GM19468 (cell line): ENCODE results near the gene TAS1R2.

Experiments
- ATAC-seq: cut with Tn5 transposase; IDR thresholded peaks from one replicate; pipeline ENCODE4 v1.9.1; 2021; ENCODE audit warnings: mild to moderate bottlenecking, moderate library complexity, moderate number of reproducible peaks; ENCODE audit not compliant: unreplicated experiment; ENCODE audit errors: extremely low read depth

The TAS1R2 gene

DNA sequence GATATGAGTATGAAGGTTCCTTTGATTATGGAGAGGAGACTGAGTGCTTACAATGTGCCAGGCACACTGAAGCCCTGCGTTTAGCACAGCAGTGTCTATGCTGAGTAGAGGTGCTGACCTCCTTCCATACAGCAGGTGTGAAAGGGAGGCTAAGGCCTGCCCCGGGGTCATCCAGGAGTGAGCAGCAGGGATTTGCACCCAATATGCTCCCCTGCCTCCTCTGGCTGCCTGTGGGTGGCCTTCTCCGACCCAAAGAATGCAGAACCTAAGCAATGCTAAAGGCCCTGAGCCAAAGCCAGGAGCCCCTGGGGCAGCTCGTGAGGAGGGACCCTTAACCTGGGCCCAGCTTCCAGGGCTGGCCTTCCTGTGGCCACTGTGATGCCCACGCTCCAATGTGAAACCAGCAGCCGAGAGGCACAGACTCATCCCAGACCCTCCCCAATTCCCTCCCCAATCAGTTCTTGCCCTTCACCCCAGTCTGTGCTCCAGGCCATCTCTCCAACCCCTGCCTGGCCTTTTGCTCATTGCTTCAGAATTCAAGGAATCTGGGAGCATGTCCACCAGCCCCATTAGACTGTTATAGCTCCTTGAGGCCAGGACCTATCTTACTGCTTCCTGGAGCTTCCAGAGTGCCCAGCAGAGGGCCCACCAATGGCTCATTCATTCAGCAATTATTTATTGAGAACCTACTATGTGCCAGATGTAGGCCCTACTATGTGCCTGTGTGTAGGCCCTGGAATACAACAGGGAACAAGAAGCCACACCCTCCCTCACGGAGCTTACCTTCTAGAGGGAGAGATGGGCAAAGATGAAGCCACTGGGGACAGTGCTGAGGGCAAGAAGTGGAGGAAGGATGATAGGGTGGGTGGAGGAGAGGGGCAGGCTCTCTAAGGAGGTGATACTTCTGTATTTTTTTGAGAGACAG, 53.3 kb downstream of the TAS1R2 start:
- ATAC-seq, result no peak

DNA sequence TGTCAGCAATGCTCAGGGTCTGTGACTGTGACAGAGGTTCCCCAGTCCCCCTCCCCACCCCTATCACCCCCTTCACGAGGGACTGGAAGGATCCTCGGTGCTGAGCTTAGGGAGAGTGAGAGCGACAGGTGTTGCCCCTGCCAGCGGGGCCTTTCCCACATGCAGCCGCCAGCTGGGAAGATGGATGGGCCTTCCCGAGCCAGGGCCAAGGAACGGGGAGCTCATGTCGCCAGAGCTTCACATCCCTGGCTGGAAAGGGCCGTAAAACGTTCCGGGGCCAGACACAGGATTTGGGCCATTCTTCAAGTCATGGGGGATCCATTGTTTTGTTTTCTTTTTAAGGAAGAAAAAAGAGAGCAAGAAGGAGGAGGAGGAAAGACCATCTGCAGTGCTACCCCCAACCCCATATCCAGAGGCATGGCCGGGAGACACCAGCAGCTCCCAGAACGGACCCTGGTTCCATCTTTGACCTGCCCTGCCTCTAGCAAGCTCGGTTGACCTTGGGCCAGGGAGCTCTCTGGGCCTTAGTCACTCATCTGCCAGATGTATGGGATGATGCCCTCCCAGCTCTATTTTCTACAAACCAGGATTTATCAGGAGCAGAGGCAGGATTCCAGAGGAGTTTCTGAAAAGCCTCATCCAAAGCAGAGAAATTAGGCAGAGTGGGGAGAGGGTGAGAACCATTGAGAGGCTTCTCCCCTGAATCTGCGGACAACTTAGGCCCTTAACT, 54.1 kb downstream of the TAS1R2 start:
- ATAC-seq, result no peak

DNA sequence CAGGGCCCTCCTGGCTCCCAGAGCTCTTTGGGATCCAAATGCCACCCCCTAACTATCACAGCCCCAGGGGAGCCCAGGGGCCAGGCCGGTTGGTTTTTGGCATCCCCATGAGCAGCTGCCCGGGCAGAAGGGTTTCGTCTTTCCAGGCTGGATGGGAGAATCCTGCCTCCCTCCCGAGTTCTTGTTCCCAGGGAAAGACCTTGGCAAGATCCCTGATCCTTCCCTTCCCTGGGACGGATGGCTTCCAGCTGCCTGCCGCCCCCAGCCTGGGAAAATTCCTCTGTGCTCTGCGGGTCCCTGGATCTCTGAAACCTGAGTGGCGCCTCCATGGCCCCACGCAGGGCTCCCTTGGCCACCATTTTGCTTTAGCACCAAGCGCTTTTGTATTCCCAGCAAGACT, 55.6 kb downstream of the TAS1R2 start:
- no peak for ATAC-seq

DNA sequence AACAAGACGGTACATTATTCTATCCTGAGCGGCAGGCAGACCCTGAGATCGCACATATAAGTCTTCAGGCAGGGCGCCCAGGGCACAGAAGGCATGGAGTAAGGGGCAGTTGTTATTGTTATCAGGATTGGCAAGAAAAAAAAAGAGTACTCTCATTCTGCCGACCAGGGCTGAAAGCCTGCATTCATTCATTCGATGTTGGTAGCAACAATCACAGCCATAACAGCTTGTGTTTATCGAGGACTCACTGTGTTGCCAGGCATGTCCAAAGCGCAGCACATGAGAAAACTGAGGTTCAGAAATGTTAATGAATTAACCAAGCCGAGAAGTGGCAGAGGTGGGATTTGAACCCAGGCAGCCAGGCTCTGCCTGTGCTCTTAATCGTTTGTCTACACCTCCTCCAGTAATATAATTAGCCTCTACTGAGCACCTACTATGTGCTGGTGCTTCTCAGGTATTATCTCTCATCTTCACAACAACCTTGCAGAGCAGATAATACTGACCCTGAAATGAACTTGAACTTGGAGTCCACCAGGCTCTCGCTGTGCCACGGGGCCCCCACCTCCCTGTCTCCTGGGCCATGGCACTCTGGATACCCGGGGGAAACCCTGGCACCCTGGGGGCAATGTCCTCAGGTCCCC, 56.2 kb downstream of the TAS1R2 start:
- ATAC-seq, result no peak

DNA sequence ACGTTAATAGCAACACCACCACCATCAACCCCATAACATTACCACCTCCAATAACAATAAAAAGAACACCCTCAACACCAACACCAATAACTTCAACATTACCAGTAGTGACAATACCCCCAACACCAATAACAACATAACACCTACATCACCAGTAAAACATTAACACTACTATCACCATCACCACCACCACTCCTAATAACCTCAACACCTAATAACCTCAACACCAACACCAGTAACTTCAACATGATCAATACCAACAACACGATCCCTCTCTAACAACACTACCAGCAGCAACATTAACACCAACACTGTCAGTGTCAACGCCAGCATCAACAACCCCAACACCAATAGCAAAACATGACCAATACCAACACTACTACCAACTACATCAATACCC, 57.2 kb downstream of the TAS1R2 start:
- ATAC-seq, result no peak

DNA sequence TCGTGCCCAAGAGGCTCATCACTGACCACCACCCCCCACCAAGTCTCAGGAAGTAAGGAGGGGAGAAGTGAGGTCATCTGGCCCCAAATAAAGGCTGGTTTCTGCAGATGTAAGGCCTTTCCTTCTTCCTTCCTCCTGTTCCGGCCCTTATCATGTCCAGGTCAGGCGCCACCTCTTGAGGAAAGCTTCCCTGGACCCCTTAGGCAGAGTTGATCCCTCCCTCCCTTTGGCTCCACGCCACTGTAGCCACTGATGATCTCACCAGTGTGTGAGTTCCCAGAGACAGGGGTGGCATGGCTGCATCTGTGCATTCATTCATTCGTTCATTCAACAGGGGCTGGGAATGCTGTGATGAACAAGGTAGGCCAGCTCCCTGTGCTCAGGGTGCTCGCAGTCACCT, 59.2 kb downstream of the TAS1R2 start:
- ATAC-seq, result no peak

DNA sequence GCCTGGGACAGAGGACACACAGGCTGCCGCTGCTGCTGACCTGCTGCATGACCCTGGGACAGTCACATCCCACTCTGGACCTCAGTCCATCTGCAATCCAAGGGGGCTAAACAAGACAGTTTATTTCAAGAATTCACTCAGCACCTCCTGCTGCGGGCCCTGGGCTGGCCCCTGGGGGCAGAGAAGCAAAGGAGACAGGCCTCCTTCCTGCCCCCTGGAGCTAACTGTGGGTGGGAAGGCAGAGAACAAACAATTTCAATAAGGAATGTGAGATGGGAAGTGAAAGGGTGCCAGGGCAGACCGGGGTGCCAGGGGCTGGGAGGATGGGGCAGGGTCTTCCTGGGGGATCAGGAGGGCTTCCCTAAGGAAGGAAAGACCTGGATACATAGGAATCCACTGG, 60.0 kb downstream of the TAS1R2 start:
- ATAC-seq, result no peak

DNA sequence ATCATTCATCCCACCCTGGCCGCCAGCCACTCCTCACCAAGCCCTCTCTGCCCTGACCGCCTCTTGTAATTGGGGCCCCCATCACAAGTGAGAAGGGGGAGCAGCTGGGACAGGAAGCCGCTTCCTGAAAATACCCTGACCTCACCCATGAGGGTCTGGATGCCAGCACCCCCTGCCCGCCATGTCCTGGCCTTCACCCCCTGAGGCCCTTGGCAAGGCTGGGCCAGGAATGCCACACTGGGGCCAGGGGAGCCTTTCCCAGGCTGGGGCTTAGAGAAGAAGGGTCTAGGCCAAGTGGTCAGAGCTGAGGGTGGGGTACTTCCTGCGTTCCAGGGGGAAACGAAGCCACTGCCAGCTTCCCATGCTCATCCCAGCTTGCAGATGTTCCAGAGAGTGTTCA, 60.5 kb downstream of the TAS1R2 start:
- ATAC-seq, result no peak

DNA sequence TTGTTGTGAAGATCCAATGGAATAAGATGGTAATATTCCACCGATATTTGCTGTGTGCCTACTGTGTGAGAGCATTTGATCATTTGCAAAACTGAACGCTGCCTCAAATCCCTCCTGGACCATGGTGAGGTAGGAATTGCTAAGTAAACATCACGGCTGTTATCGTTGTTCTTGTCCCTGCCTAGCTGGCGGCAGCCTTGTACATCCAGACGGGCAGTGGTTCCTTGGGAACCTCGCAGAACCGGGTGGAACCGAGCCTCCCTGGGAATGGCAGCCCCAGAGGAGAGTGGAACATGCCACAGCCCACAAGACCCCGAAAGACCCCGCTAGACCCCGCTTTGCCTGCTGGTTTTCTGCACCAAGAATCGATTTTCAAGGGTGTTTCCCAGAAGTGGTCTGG, 60.9 kb downstream of the TAS1R2 start:
- ATAC-seq, result no peak

DNA sequence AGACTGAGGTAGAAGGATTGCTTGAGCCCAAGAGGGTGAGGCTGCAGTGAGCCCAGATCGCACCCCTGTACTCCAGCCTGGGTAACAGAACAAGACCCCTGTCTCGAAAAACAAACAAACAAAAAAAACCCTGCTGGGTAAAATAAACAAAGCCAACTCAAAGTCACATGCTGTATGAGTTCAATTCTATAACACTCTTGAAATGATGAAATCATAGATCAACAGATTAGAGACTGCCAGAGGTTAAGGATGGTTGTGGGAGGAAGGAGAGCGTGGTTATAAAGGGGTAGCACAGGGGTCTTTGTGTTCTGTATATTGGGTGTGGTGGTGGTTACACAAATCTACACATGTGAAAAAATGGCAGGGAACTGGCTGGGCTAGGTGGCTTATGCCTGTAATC, 62.5 kb downstream of the TAS1R2 start:
- ATAC-seq, result no peak

DNA sequence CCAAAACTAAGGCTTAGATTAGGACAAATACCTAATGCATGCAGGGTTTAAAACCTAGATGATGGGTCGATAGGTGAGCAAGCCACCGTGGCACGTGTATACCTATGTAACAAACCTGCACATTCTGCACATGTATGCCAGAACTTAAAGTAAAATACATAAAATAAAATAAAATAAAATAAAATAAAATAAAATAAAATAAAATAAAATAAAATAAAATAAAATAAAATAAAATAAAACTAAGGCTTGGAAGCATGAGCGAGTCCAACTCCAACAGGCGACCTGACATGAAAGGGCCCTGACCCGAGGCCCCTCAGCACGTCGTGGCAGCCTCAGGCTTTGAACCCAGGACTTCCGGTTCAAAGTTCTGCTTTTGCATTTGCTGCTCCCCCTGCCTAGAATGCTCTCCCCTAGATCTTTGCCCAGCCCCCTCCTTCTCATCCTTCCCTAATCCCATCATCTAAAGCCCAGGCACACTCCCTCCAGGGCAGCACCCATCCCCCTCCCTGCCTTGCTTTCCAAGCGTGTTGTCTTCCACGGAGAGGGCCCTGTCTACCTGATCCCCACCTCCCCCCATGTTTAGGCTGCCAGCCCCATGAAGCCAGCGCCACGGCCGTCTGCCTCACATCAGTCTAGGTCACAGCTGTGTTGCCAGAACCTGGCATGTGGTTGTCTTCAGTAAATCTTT, 64.3 kb downstream of the TAS1R2 start:
- no peak for ATAC-seq

DNA sequence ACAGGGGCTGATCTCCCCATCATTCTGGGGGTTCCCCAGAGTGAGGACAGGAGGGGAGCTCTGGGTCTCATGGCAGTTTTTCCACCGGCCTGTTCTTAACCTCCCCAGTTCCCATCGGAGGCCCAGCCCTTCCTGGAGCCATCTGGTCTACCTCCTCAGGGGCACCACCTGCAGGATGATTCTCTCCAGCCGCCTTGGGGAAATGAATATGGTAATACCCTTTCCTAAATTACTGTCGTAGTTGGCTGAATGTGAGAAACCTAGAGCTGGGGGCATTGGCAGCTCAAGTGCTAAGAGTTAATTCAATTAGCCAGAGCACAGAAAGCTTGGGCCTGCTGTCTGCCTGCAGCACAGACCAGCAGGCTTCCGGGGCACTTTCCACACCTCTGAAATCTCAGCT, 64.9 kb downstream of the TAS1R2 start:
- no peak for ATAC-seq

DNA sequence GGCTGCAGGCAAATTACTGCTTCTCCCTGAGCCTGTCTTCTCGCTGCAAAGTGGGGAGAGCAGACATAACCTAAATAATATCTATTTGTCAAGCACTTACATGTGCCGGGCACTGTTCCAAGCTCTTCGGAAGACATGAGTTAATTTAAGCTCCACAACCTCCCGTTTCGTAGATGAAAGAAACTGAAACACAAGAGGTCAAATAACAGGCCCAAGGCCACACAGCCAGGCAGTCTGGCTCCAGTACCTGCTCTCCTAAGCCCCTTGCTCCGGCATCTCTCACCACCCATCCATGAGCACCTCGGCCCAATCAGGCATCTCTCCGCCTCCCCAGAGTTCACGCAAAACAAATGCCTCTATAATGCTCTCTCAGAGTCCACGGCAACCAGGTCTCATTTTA, 65.4 kb downstream of the TAS1R2 start:
- no peak for ATAC-seq

DNA sequence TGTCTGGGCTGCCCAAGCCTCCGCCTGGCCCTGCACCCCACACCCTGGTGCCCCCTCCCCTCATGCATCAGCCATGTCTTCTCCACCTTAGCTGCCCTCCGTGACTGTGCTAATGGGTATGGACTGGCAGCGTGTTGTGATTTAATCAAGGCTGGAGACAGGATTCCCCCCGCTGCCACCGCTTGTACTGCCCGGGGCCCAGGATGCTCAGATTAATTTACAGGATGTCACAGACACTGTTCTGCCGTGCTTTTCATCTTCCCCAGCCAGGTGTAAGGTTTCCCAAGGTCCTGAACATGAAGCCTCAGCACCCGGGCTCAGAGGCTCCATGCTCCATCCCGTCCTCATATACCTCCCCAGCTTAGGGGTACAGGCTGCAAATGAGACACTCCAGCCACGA, 66.3 kb downstream of the TAS1R2 start:
- no peak for ATAC-seq

DNA sequence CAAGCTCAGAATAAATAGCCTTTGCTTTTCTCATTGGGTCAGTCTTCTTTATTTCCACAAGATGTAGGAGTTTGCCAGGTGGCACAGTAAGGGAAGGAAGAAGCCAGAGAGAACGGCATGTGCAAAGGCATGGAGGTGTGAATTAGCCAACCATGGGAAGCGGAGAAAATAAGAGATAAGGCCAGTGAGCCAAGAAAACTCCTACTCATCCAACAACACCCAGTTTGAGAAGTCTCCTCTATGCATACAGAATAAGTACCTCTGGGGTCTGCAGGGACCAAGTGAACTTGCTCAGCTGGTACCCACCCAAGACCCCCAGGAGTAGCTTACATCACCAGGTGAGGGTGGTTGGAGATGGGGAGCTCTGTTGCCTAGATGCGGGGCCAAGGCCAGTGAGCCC, 66.7 kb downstream of the TAS1R2 start:
- no peak for ATAC-seq
